PFSK-1 (cell line): Measurements from ENCODE around the gene CSNK1G1.

Experiments used
- POLR2AphosphoS5 ChIP-seq: IDR thresholded peaks from 2 replicates; pipeline ENCODE4 v1.6.1; 2012; ENCODE audit warnings: low read depth, mild to moderate bottlenecking, control low read depth, low read length, moderate library complexity
- REST ChIP-seq, 2 experiments: IDR thresholded peaks; 2 replicates each; pipeline versions ENCODE4 v1.6.1 to v1.8.0; 2011 to 2012; ENCODE audit warnings: low read depth in 2 of 2, low read length in 2 of 2, control low read depth in 1 of 2, inconsistent platforms in 1 of 2, mild to moderate bottlenecking in 1 of 2, moderate library complexity in 1 of 2; ENCODE audit not compliant: insufficient read depth in 1 of 2
- TAF1 ChIP-seq: IDR thresholded peaks from 2 replicates; pipeline ENCODE4 v1.6.1; 2012; ENCODE audit warnings: low read length, control low read depth, borderline replicate concordance; ENCODE audit not compliant: insufficient read depth

DNA sequence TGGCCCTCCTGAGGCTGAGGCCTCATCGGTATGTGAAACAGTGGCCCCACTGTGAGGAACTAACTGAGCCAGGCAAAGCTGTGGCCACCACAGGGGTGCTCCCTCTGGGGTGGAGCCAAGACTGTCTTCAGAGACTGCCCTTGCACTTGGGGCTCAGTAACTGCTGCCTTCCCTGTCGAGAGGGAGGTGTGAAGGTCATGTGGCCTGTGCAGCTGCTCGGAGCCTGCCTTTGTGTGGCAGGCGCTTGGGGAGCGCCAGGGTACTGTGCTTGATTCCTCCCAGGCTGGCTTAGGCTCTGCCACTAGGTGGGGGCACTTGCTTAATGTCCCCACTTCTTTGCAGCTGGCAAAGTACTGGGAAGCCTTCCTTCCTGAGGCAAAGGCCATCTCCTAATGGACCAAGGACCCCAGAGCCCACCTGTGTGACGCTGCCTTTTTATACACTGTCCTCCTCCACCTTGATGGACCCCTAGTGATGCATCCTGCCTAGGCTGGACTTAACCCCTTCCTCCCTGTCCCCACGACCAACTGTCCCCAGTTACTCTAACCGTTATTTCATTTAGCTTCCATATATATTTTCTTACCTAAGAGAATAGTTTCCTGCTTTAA, 218.6 kb downstream of the CSNK1G1 start:
- TF ChIP-seq POLR2AphosphoS5 = no peak
- no peak for TF ChIP-seq TAF1
- TF ChIP-seq REST (IDR thresholded peaks at IDR 0.05; ENCODE audit: insufficient read depth in 1 of 2, low read depth in 2 of 2, low read length in 2 of 2) = no peak
